Esophagus muscularis mucosa (tissue), 4 donors: Measurements from ENCODE around the gene BACE2. TPM values are rescaled to one million over a fixed set of nuclear protein-coding genes. Genes with fewer than 3 reads are reported as not detected.
A peak's percentile ranks its signal among the peaks of the same experiment; 100 is the strongest.

Source experiments
- DNase-seq: peaks from one replicate; pipeline ENCODE4 v3.0.0-alpha.2; 2017; ENCODE audit errors: extremely low spot score
- H3K27ac ChIP-seq, 4 donors: fragments of 200-600 bp; sonication (generic); replicated peaks in 1 of 4; 1 replicate in 3 of 4; 2 replicates in 1 of 4; pipeline ENCODE4 v1.5.1; 2016 to 2019; ENCODE audit warnings: mild to moderate bottlenecking in 1 of 4
- H3K27me3 ChIP-seq, 4 donors: fragments of 200-600 bp; sonication (generic); one replicate each; pipeline versions ENCODE4 v1.5.1 to v1.6.0; 2016 to 2019
- H3K36me3 ChIP-seq, 4 donors: fragments of 200-600 bp; sonication (generic); one replicate each; pipeline ENCODE4 v1.5.1; 2016 to 2019
- H3K4me1 ChIP-seq, 4 donors: fragments of 200-600 bp; sonication (generic); one replicate each; pipeline ENCODE4 v1.5.1; 2016 to 2019
- H3K4me3 ChIP-seq, 4 donors: fragments of 200-600 bp; sonication (generic); 1 replicate in 2 of 4; 2 replicates in 2 of 4; pipeline ENCODE4 v1.5.1; 2016 to 2019; ENCODE audit warnings: mild to moderate bottlenecking in 4 of 4, moderate library complexity in 1 of 4
- H3K9me3 ChIP-seq, 4 donors: fragments of 200-600 bp; sonication (generic); 1 replicate in 3 of 4; 2 replicates in 1 of 4; pipeline ENCODE4 v1.5.1; 2016 to 2019
- EP300 ChIP-seq: sonication (generic); formaldehyde crosslinking; IDR thresholded peaks from one replicate; pipeline ENCODE4 v1.6.1; 2017; ENCODE audit warnings: antibody characterized with exemption
- POLR2A ChIP-seq: fragments of 450-650 bp; IDR thresholded peaks from one replicate; pipeline ENCODE4 v1.6.1; 2017; ENCODE audit warnings: antibody characterized with exemption, moderate library complexity, mild to moderate bottlenecking, low read depth
- POLR2AphosphoS5 ChIP-seq, 2 donors: sonication (generic); formaldehyde crosslinking; IDR thresholded peaks; one replicate each; pipeline ENCODE4 v1.6.1; 2017; ENCODE audit warnings: antibody characterized with exemption in 2 of 2
- WGBS: methylation state at CpG from one replicate; pipeline ENCODE4 v1.1.5; 2018; 5-methylcytosine and 5-hydroxymethylcytosine counted together
- intact Hi-C: fragments of 100-400 bp; cut with DNase I; formaldehyde crosslinking; loops from one replicate; pipeline ENCODE4 v1.15.1; 2023
- total RNA-seq, 4 donors: library from RNA; depleted of rRNA; stranded (reverse); fragments of >200 nt; gene quantifications; one replicate each; pipeline versions ENCODE4 v1.1.0 to v1.2.1, GENCODE V29; 2016
- TF ChIP-seq, protein P1 (sequence below), 3 experiments: fragments of 200-600 bp in 2 of 3; fragments of 450-650 bp in 1 of 3; sonication (generic) in 2 of 3; IDR thresholded peaks; one replicate each; pipeline ENCODE4 v1.5.1; 2017 to 2019; ENCODE audit warnings: antibody characterized with exemption in 3 of 3, mild to moderate bottlenecking in 2 of 3, moderate library complexity in 1 of 3

Gene BACE2
- total RNA-seq, 4 donors from 2014 or later: 44.9 to 61.6 (median 58.2) TPM

DNA sequence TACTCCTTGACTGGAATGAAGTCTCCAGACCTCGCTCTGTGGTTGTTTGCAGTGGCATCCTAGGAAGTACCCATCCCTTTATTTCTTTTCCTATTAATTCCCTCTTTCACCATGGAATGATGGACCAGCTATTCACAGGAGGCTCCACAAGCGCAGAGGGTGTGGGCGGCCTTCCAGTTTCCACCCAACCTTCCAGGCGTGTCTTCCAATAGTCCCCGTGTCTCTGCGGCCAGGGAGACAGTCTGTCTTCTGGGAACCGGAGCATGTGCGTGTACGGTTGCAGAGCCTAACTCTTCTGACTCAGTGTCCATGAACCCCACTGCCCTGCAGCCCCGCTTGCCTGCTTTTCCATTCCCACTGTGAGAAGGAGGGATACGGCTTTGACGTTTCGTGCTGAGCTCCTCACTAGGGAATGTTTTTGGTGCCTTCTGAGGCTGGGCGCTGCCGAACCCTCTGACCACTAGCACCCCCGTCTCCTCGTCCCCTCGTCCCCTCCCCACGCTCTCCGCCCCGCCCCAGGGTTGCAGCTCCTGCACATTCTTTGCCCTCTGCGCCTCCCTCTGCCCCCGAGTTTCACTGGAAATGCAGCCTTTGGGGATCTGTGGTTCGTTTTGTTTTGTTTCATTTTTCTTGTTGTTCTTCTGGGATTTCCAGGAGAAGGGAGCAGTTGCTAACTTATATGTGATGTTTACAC, 122.3 kb downstream of the BACE2 start:
- intact Hi-C loops: loop anchor here (10.0 kb wide), 1 partner anchor 105 kb away; no protein-coding TSS in a partner anchor
- Histone ChIP-seq H3K36me3 (no peaks in the 10 kb centered on the region), H3K9me3 (no peaks in the 10 kb centered on the region), H3K4me3 (peak overlapping the region in 3 of 4 donors; percentile 2 to 24 (median 14)), H3K4me1 (no peaks in the 10 kb centered on the region), H3K27ac (no peak overlapping the region), H3K27me3 (peaks cover 0 to 49% (median 2%) of the 10 kb centered on the region in 4 donors)
- peak; percentile 64 for DNase-seq
- WGBS: 63% methylated on average over 24 of the region's 24 CpGs
- no peak for TF ChIP-seq POLR2AphosphoS5 (IDR thresholded peaks at IDR 0.05)
- TF ChIP-seq, protein P1, sequence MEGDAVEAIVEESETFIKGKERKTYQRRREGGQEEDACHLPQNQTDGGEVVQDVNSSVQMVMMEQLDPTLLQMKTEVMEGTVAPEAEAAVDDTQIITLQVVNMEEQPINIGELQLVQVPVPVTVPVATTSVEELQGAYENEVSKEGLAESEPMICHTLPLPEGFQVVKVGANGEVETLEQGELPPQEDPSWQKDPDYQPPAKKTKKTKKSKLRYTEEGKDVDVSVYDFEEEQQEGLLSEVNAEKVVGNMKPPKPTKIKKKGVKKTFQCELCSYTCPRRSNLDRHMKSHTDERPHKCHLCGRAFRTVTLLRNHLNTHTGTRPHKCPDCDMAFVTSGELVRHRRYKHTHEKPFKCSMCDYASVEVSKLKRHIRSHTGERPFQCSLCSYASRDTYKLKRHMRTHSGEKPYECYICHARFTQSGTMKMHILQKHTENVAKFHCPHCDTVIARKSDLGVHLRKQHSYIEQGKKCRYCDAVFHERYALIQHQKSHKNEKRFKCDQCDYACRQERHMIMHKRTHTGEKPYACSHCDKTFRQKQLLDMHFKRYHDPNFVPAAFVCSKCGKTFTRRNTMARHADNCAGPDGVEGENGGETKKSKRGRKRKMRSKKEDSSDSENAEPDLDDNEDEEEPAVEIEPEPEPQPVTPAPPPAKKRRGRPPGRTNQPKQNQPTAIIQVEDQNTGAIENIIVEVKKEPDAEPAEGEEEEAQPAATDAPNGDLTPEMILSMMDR (IDR thresholded peaks at IDR 0.05): no peak
- no peak for TF ChIP-seq EP300
- no peak for TF ChIP-seq POLR2A

DNA sequence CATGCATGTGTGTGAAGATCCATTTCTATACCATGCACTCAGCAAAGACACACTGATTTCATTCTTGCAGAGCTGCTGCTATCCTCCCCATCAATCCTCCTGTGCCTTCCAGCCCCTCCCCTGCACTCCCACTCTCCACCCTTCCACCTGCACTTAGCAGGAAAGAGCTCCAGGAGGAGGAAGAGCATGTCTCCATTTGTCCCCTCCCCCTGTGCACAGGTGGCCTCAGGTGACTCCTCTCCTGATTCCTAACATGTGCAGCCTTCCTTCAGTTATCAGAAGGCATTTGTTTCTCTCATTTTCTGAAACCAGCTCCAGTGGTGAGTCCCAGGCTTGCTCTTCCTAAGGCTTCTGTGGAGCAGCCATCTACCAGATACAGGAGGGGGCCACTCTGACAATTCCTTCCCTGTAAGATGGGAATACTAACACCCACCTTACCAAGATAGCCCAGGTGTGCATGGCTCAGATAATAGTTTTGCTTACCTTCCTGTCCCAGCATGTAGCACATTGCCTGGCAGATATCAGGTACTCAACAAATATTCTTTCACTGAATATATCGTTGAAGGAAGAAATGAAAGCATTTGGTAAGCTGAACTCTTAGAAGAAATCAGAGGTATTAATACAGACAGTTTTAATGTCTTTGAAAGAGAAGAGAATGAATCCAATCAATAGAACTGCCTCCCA, 126.7 kb downstream of the BACE2 start:
- WGBS: 81% methylated on average over 1 of the region's 1 CpG
- TF ChIP-seq POLR2AphosphoS5 (IDR thresholded peaks at IDR 0.05): no peak
- no peak for TF ChIP-seq EP300
- no peak for TF ChIP-seq POLR2A
- TF ChIP-seq, protein P1 (IDR thresholded peaks at IDR 0.05): no peak
- no peak overlapping the region for H3K27ac ChIP-seq
- DNase-seq: no peak
- H3K27me3 ChIP-seq: peaks cover 0 to 56% (median 2%) of the 10 kb centered on the region in 4 donors
- H3K36me3 ChIP-seq: no peaks in the 10 kb centered on the region
- H3K4me3 ChIP-seq: no peak overlapping the region
- intact Hi-C loops: loop anchor here (10.0 kb wide), 1 partner anchor 100 kb away; no protein-coding TSS in a partner anchor
- H3K4me1 ChIP-seq: no peaks in the 10 kb centered on the region
- peaks cover 0 to 7% (median 0%) of the 10 kb centered on the region in 4 donors for H3K9me3 ChIP-seq

DNA sequence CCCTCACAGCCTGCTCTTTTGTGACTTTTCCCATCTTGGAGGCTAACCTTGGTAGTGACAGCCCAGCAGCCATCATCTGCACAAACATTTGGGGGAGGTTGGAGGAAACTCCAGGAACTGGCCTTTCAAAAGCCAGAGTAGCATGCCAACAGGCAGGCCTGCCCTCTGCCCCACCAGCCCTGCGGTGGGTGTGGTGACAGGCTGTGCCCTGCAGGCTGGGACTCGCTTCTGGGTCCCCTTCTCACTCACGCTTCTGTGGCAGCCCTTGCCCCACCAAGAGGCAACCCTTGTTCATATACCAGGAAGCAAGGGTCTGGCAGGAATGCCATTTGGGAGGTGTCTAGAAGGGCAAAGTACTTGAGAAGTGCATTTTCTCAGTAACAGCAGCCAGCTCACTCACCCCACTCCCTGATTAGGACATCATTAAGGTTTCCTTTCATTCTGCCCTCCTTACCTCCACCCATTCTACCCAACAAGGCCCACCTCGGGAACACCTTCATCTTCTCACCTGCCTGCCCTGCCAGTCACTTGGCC, 127.8 kb downstream of the BACE2 start:
- 88% methylated on average over 3 of the region's 4 CpGs for WGBS
- H3K27me3 ChIP-seq: peaks cover 0 to 45% (median 0%) of the 10 kb centered on the region in 4 donors
- H3K4me3 ChIP-seq: no peak overlapping the region
- intact Hi-C loops: loop anchor here (10.0 kb wide), 1 partner anchor 99 kb away; no protein-coding TSS in a partner anchor
- DNase-seq: peak; percentile 39
- H3K9me3 ChIP-seq: peaks cover 0 to 7% (median 0%) of the 10 kb centered on the region in 4 donors
- TF ChIP-seq POLR2A (no peak), EP300 (no peak), POLR2AphosphoS5 (IDR thresholded peaks at IDR 0.05) (no peak)
- TF ChIP-seq, protein P1 (IDR thresholded peaks at IDR 0.05): no peak
- no peaks in the 10 kb centered on the region for H3K36me3 ChIP-seq
- no peaks in the 10 kb centered on the region for H3K4me1 ChIP-seq
- no peak overlapping the region for H3K27ac ChIP-seq

DNA sequence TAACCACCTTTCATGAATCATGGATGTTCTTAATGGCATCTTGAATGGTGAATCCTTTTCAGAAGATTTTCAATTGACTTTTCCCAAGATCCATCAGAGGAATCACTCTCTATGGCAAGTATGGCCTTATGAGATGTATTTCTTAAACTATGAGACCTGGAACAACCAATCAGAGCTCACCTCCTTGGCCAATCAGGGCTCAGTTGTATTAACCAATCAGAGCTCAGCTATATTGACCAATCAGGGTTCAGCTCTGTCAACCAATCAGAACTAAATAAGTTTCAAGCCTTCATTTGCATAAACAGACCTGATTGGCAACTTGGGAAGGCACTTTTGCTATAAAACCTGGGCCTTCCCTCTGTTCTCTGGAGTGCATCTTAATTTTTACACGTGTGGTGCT, 135.0 kb downstream of the BACE2 start:
- no peak overlapping the region for H3K27ac ChIP-seq
- H3K4me1 ChIP-seq: no peaks in the 10 kb centered on the region
- no peak for DNase-seq
- intact Hi-C loops: no loop called here
- H3K9me3 ChIP-seq: peaks cover 0 to 16% (median 9%) of the 10 kb centered on the region in 4 donors
- TF ChIP-seq POLR2A: no peak
- no peak for TF ChIP-seq EP300
- TF ChIP-seq, protein P1 (IDR thresholded peaks at IDR 0.05): no peak
- no peak overlapping the region for H3K4me3 ChIP-seq
- WGBS: 77% methylated on average over 1 of the region's 1 CpG
- no peaks in the 10 kb centered on the region for H3K36me3 ChIP-seq
- peaks cover 0 to 14% (median 0%) of the 10 kb centered on the region in 4 donors for H3K27me3 ChIP-seq
